Neural cell (in vitro differentiated cells): ENCODE results near the gene BRD3OS. TPM values are rescaled to one million over a fixed set of nuclear protein-coding genes. Genes with fewer than 3 reads are reported as not detected.

Experiments used
- H2AFZ ChIP-seq: fragments of 200-600, 300-800 bp; sonication (generic), shearing (Covaris generic); 2 replicates; pipeline ENCODE4 v1.6.0; 2014; ENCODE audit warnings: low read depth, mild to moderate bottlenecking, antibody characterized with exemption, low read length, moderate library complexity
- H3F3A ChIP-seq: fragments of 200-600 bp; shearing (Covaris generic); 2 replicates; pipeline ENCODE4 v1.6.1; 2016; ENCODE audit warnings: mild to moderate bottlenecking, moderate library complexity, mixed read lengths, antibody characterized with exemption, low read length; ENCODE audit not compliant: insufficient read depth, poor library complexity, severe bottlenecking
- H3K27ac ChIP-seq: fragments of 200-600, 300-800 bp; sonication (generic), shearing (Covaris generic); 2 replicates; pipeline ENCODE4 v1.5.1; 2014; ENCODE audit warnings: mild to moderate bottlenecking, low read length, moderate library complexity
- H3K27me3 ChIP-seq: fragments of 300-800, 200-600 bp; sonication (generic), shearing (Covaris generic); 2 replicates; pipeline ENCODE4 v1.6.0; 2014; ENCODE audit warnings: mild to moderate bottlenecking, low read depth, low read length, moderate library complexity; ENCODE audit not compliant: insufficient read depth
- H3K36me3 ChIP-seq: fragments of 300-800, 200-600 bp; sonication (generic), shearing (Covaris generic); 2 replicates; pipeline ENCODE4 v1.5.1; 2014; ENCODE audit warnings: mild to moderate bottlenecking, antibody characterized with exemption, low read length, moderate library complexity; ENCODE audit not compliant: insufficient read depth
- H3K4me2 ChIP-seq: fragments of 300-800, 200-600 bp; sonication (generic), shearing (Covaris generic); 2 replicates; pipeline ENCODE4 v1.6.0; 2014; ENCODE audit warnings: mild to moderate bottlenecking, low read length
- H3K4me3 ChIP-seq: fragments of 300-800, 200-600 bp; sonication (generic), shearing (Covaris generic); 2 replicates; pipeline ENCODE4 v1.5.1; 2014; ENCODE audit warnings: mild to moderate bottlenecking, low read length, moderate library complexity
- H3K79me2 ChIP-seq: fragments of 200-600 bp; shearing (Covaris generic); replicated peaks from 2 replicates; pipeline ENCODE4 v1.6.0; 2014; ENCODE audit warnings: mild to moderate bottlenecking, low read length, moderate library complexity; ENCODE audit not compliant: insufficient read depth
- H3K9ac ChIP-seq: fragments of 300-800, 200-600 bp; sonication (generic), shearing (Covaris generic); 2 replicates; pipeline ENCODE4 v1.6.1; 2016; ENCODE audit warnings: mild to moderate bottlenecking, low read length, mixed read lengths
- H3K9me2 ChIP-seq: fragments of 200-600 bp; shearing (Covaris generic); 2 replicates; pipeline ENCODE4 v1.6.1; 2016; ENCODE audit warnings: mild to moderate bottlenecking, low read length, mixed read lengths; ENCODE audit not compliant: insufficient read depth
- H3K9me3 ChIP-seq: fragments of 200-600, 300-800 bp; sonication (generic), shearing (Covaris generic); 2 replicates; pipeline ENCODE4 v1.6.1; 2016; ENCODE audit warnings: mild to moderate bottlenecking, mixed run types, low read length, moderate library complexity, mixed read lengths
- H4K20me1 ChIP-seq: fragments of 200-600 bp; shearing (Covaris generic); 2 replicates; pipeline ENCODE4 v1.6.1; 2016; ENCODE audit warnings: mild to moderate bottlenecking, mixed run types; ENCODE audit not compliant: insufficient read depth
- EP300 ChIP-seq: fragments of 450-650 bp; conservative IDR thresholded peaks from 2 replicates; pipeline ENCODE4 v1.6.1; 2014; ENCODE audit warnings: antibody characterized with exemption, mild to moderate bottlenecking, moderate library complexity; ENCODE audit not compliant: poor library complexity, severe bottlenecking
- EZH2 ChIP-seq: fragments of 200-600, 300-800 bp; shearing (Covaris generic), sonication (generic); IDR thresholded peaks from 2 replicates; pipeline ENCODE4 v1.6.1; 2014; ENCODE audit warnings: antibody characterized with exemption, low read length, borderline replicate concordance, mild to moderate bottlenecking; ENCODE audit not compliant: insufficient read depth, poor library complexity, severe bottlenecking
- MXI1 ChIP-seq: fragments of 450-650 bp; conservative IDR thresholded peaks from 2 replicates; pipeline ENCODE4 v1.6.1; 2014; ENCODE audit warnings: antibody characterized with exemption, mild to moderate bottlenecking; ENCODE audit not compliant: poor library complexity, severe bottlenecking
- POLR2AphosphoS5 ChIP-seq: IDR thresholded peaks from 2 replicates; pipeline ENCODE4 v1.6.1; 2012
- RAD21 ChIP-seq: fragments of 450-650 bp; conservative IDR thresholded peaks from 2 replicates; pipeline ENCODE4 v1.6.1; 2014; ENCODE audit warnings: antibody characterized with exemption, mild to moderate bottlenecking, moderate library complexity
- SMC3 ChIP-seq: fragments of 450-650 bp; conservative IDR thresholded peaks from 2 replicates; pipeline ENCODE4 v1.6.1; 2014; ENCODE audit warnings: antibody characterized with exemption, mild to moderate bottlenecking, moderate library complexity; ENCODE audit not compliant: poor library complexity
- TAF1 ChIP-seq: IDR thresholded peaks from 2 replicates; pipeline ENCODE4 v1.6.1; 2012; ENCODE audit warnings: low read depth
- polyA plus RNA-seq: library from polyadenylated mRNA; depleted of rRNA; stranded (reverse); fragments of >200 nt; gene quantifications from 2 replicates; pipeline ENCODE4 v1.2.3, GENCODE V29; 2014
- TF ChIP-seq, protein P1 (sequence below): fragments of 450-650 bp; IDR thresholded peaks from 2 replicates; pipeline ENCODE4 v1.5.1; 2014; ENCODE audit warnings: antibody characterized with exemption, mild to moderate bottlenecking, moderate library complexity; ENCODE audit not compliant: poor library complexity, severe bottlenecking
- TF ChIP-seq, protein P2 (sequence below): IDR thresholded peaks from 2 replicates; pipeline ENCODE4 v1.6.1; 2012; ENCODE audit warnings: borderline replicate concordance

Gene BRD3OS
- polyA plus RNA-seq, 1 donor from 2014 or later = 49.5 TPM

DNA sequence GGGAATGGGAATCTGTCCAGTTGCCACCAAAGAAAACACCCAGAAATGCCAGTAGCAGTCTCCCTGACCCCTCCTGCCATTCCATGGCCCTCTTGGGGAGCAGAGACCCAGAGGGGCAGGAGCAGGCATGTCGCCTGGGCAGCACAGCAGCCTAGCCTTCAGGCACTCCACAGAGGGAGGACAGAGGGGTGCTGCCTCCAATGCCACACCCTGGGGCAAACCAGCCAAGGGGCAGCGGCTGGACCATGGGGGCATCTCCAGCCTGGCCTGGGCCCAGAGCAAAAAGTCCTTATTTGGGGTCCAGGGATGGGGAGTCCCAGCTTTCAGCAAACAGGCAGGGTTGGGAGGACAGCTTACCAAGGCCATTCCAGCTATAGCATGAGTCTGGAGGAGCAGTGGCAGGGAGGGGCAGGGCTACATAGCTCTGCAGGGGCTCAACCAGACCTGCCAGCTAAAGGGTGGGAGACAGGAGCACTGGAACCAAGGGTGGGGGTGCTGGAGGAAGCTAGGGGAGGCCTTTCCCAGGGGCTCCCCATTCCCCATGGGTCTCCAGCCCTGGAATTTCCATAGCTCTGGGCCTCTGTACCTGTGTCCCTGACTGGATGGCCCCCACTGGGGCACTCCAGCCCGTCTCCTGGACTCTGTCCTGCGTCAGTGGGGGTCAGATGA, 35.9 kb downstream of the BRD3OS start:
- Histone ChIP-seq H3K79me2 (peaks cover 99% of the 10 kb centered on the region), H2AFZ (no peak overlapping the region), H3K4me2 (no peak overlapping the region), H3K9me3 (no peaks in the 10 kb centered on the region), H3K27me3 (no peaks in the 10 kb centered on the region), H3F3A (no peaks in the 10 kb centered on the region), H4K20me1 (peaks cover 87% of the 10 kb centered on the region), H3K9me2 (no peaks in the 10 kb centered on the region), H3K27ac (no peak overlapping the region), H3K4me3 (no peak overlapping the region), H3K9ac (no peak overlapping the region), H3K36me3 (no peaks in the 10 kb centered on the region)
- no peak for TF ChIP-seq EP300
- TF ChIP-seq, protein P1, sequence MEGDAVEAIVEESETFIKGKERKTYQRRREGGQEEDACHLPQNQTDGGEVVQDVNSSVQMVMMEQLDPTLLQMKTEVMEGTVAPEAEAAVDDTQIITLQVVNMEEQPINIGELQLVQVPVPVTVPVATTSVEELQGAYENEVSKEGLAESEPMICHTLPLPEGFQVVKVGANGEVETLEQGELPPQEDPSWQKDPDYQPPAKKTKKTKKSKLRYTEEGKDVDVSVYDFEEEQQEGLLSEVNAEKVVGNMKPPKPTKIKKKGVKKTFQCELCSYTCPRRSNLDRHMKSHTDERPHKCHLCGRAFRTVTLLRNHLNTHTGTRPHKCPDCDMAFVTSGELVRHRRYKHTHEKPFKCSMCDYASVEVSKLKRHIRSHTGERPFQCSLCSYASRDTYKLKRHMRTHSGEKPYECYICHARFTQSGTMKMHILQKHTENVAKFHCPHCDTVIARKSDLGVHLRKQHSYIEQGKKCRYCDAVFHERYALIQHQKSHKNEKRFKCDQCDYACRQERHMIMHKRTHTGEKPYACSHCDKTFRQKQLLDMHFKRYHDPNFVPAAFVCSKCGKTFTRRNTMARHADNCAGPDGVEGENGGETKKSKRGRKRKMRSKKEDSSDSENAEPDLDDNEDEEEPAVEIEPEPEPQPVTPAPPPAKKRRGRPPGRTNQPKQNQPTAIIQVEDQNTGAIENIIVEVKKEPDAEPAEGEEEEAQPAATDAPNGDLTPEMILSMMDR = no peak
- TF ChIP-seq, protein P2, sequence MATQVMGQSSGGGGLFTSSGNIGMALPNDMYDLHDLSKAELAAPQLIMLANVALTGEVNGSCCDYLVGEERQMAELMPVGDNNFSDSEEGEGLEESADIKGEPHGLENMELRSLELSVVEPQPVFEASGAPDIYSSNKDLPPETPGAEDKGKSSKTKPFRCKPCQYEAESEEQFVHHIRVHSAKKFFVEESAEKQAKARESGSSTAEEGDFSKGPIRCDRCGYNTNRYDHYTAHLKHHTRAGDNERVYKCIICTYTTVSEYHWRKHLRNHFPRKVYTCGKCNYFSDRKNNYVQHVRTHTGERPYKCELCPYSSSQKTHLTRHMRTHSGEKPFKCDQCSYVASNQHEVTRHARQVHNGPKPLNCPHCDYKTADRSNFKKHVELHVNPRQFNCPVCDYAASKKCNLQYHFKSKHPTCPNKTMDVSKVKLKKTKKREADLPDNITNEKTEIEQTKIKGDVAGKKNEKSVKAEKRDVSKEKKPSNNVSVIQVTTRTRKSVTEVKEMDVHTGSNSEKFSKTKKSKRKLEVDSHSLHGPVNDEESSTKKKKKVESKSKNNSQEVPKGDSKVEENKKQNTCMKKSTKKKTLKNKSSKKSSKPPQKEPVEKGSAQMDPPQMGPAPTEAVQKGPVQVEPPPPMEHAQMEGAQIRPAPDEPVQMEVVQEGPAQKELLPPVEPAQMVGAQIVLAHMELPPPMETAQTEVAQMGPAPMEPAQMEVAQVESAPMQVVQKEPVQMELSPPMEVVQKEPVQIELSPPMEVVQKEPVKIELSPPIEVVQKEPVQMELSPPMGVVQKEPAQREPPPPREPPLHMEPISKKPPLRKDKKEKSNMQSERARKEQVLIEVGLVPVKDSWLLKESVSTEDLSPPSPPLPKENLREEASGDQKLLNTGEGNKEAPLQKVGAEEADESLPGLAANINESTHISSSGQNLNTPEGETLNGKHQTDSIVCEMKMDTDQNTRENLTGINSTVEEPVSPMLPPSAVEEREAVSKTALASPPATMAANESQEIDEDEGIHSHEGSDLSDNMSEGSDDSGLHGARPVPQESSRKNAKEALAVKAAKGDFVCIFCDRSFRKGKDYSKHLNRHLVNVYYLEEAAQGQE = no peak

DNA sequence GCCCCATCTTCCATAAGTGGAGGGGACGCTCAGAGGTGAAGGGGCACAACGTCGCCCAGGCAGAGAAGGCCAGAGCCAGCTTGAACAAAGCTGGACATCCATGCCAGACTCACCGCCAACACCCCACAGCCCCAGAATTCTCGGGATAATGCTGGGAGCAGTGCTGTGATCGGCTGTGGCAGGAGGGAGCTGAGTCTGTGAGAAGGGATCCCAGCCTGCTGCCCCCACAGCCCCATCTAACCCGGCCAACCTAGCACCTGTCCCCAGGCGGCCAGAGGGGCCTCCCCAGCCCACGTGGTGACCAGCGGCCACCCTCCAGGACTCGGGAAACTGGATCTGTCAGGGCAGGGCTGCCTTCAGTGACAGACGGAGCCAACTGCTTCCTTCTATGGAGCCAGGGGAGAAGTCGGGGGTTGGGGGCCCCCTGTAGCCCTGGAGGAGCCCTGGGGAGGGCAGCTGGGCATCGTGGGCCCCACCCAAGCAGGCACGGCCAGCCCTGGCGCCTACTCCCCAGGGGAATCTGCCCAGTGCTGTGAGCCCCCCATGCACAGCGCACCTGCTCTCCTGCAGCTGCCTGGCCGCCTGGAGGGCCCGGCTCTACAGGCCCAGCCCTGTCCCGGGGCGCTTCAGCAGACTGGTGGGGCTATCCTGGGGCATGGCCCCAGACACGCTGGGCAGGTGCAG, 36.5 kb downstream of the BRD3OS start:
- no peaks in the 10 kb centered on the region for H3K36me3 ChIP-seq
- H3F3A ChIP-seq = no peaks in the 10 kb centered on the region
- no peaks in the 10 kb centered on the region for H3K27me3 ChIP-seq
- H3K9me3 ChIP-seq = no peaks in the 10 kb centered on the region
- H3K9me2 ChIP-seq = no peaks in the 10 kb centered on the region
- no peak overlapping the region for H3K9ac ChIP-seq
- no peak overlapping the region for H3K4me2 ChIP-seq
- H3K4me3 ChIP-seq = no peak overlapping the region
- H3K27ac ChIP-seq = no peak overlapping the region
- TF ChIP-seq, protein P2 = no peak
- TF ChIP-seq MXI1 = no peak
- TF ChIP-seq EZH2 = no peak
- TF ChIP-seq RAD21 = no peak
- no peak for TF ChIP-seq EP300
- TF ChIP-seq POLR2AphosphoS5 = no peak
- no peak for TF ChIP-seq SMC3
- TF ChIP-seq, protein P1 = no peak
- TF ChIP-seq TAF1 = no peak
- peaks cover 83% of the 10 kb centered on the region for H4K20me1 ChIP-seq
- H2AFZ ChIP-seq = no peak overlapping the region
- peaks cover 99% of the 10 kb centered on the region for H3K79me2 ChIP-seq
